ENCODE results near the gene KDM4C. TPM values are rescaled to one million over a fixed set of nuclear protein-coding genes. Genes with fewer than 3 reads are reported as not detected.

KDM4C gene
- total and polyA plus RNA-seq, 8 donors: 6.7 to 129 (median 79.9) TPM

- Histone ChIP-seq H3K9me3 (no peaks in the 10 kb centered on the region), H3K36me3 (peaks cover 0 to 3% (median 0%) of the 10 kb centered on the region in 4 donors), H3K4me1 (peaks cover 0 to 18% (median 5%) of the 10 kb centered on the region in 4 donors), H3K27me3 (no peaks in the 10 kb centered on the region), H3K27ac (no peak overlapping the region), H3K4me3 (no peak overlapping the region)
- WGBS, 5 donors: 93 to 100% (median 95%) methylated on average over 2 of the region's 2 CpGs
- TF ChIP-seq POLR2A (IDR thresholded peaks at IDR 0.05): no peak
- no peak for TF ChIP-seq POLR2AphosphoS5 (IDR thresholded peaks at IDR 0.05)
- TF ChIP-seq CTCF (IDR thresholded peaks at IDR 0.05): no peak
- no peak for TF ChIP-seq EP300 (IDR thresholded peaks at IDR 0.05)
- intact Hi-C loops (cut with DNase I; ENCODE audit: low total_unique reads): no loop called here
- no peak for DNase-seq
Observed at GRCh38 chr9:6938873-6939272, 181.1 kb downstream of the KDM4C start.

- peaks cover 0 to 3% (median 0%) of the 10 kb centered on the region in 4 donors for H3K36me3 ChIP-seq
- no peak overlapping the region for H3K27ac ChIP-seq
- no peaks in the 10 kb centered on the region for H3K27me3 ChIP-seq
- no peak overlapping the region for H3K4me3 ChIP-seq
- H3K9me3 ChIP-seq: no peaks in the 10 kb centered on the region
- no peak for TF ChIP-seq CTCF (IDR thresholded peaks at IDR 0.05)
- TF ChIP-seq POLR2A (IDR thresholded peaks at IDR 0.05): no peak
- TF ChIP-seq POLR2AphosphoS5 (IDR thresholded peaks at IDR 0.05): no peak
- TF ChIP-seq EP300 (IDR thresholded peaks at IDR 0.05): no peak
- peaks cover 4 to 26% (median 14%) of the 10 kb centered on the region in 4 donors for H3K4me1 ChIP-seq
- intact Hi-C loops (cut with DNase I; ENCODE audit: low total_unique reads): no loop called here
- no peak for DNase-seq
- 79 to 89% (median 85%) methylated on average over 4 of the region's 4 CpGs for WGBS, 5 donors
Observed at GRCh38 chr9:6941501-6941900, 183.7 kb downstream of the KDM4C start.

- Histone ChIP-seq H3K4me1 (peaks cover 5 to 31% (median 18%) of the 10 kb centered on the region in 4 donors), H3K36me3 (peaks cover 0 to 3% (median 0%) of the 10 kb centered on the region in 4 donors), H3K27ac (no peak overlapping the region), H3K27me3 (no peaks in the 10 kb centered on the region), H3K4me3 (no peak overlapping the region), H3K9me3 (no peaks in the 10 kb centered on the region)
- WGBS, 5 donors: 67 to 95% (median 85%) methylated on average over 4 of the region's 4 CpGs
- intact Hi-C loops (cut with DNase I; ENCODE audit: low total_unique reads): no loop called here
- TF ChIP-seq CTCF (IDR thresholded peaks at IDR 0.05) (no peak), POLR2A (IDR thresholded peaks at IDR 0.05) (no peak), EP300 (IDR thresholded peaks at IDR 0.05) (no peak), POLR2AphosphoS5 (IDR thresholded peaks at IDR 0.05) (no peak)
- no peak for DNase-seq
Observed at GRCh38 chr9:6942406-6942805, 184.6 kb downstream of the KDM4C start.

- intact Hi-C loops (cut with DNase I; ENCODE audit: low total_unique reads): no loop called here
- WGBS, 5 donors: 85 to 98% (median 91%) methylated on average over 6 of the region's 6 CpGs
- H3K9me3 ChIP-seq: no peaks in the 10 kb centered on the region
- H3K36me3 ChIP-seq: peaks cover 0 to 3% (median 0%) of the 10 kb centered on the region in 4 donors
- no peak for TF ChIP-seq POLR2A (IDR thresholded peaks at IDR 0.05)
- TF ChIP-seq CTCF (IDR thresholded peaks at IDR 0.05): no peak
- TF ChIP-seq EP300 (IDR thresholded peaks at IDR 0.05): no peak
- TF ChIP-seq POLR2AphosphoS5 (IDR thresholded peaks at IDR 0.05): no peak
- H3K4me3 ChIP-seq: no peak overlapping the region
- peaks cover 5 to 33% (median 16%) of the 10 kb centered on the region in 4 donors for H3K4me1 ChIP-seq
- no peak for DNase-seq
- no peaks in the 10 kb centered on the region for H3K27me3 ChIP-seq
- no peak overlapping the region for H3K27ac ChIP-seq
Observed at GRCh38 chr9:6943293-6943692, 185.5 kb downstream of the KDM4C start.
